ENCODE data around the gene TRAPPC3L.
"Not testable (repeated sequence)": the region's sequence is repeated elsewhere in the genome, so short reads cannot be mapped to it uniquely, and the experiment has no call there.

The TRAPPC3L gene

GRCh38 chr6:116512111-116512559, 33.3 kb downstream of the TRAPPC3L start:
- no peak for DNase-seq

- DNase-seq: peak; percentile 9
Measured at GRCh38 chr6:116511424-116512110, 33.9 kb downstream of the TRAPPC3L start, which contains the start of gene CALHM5. Gene CALHM5, plus strand, starts transcription at chr6:116511639. Its CDS starts 58 bp downstream, at chr6:116511697.

DNA sequence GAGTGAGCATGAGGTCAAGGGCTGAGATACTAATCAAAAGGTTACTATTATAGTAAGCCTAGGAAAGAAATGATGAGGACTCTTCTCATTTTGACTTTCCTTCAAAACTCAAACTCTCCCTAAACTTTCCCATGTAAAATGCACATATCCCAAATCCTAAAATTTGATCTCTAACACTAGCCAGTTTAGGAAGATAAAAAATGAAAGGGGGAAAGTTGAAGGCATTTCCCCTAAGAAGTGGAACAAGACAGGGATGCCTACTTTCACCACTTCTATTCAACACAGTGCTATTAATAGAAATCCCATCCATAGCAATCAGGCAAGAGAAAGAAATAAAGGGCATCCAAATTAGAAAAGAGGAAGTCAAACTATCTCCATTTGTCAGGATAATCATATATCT, 37.0 kb downstream of the TRAPPC3L start:
- no peak for DNase-seq

GRCh38 chr6:116507324-116507723, 38.2 kb downstream of the TRAPPC3L start:
- no peak for DNase-seq

DNA sequence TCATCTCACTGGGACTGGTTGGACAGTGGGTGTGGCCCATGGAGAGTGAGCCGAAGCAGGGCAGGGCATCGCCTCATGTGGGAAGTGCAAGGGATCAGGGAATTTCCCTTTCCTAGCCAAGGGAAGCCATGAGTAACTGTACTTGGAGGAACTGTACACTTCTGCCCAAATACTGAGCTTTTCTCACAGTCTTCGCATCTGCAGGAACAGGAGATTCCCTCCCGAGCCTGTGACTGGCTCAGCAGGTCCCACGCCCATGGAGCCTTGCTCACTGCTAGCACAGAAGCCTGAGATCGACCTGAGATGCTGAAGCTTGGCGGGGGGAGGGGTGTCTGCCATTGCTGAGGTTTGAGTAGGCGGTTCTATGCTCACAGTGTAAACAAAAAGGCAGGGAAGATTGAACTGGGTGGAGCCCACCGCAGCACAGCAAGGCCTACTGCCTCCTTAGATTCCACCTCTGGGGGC, 44.5 kb downstream of the TRAPPC3L start:
- no peak for DNase-seq

GRCh38 chr6:116497113-116497676, 48.3 kb downstream of the TRAPPC3L start:
- no peak for DNase-seq

GRCh38 chr6:116495161-116495560, 50.3 kb downstream of the TRAPPC3L start:
- DNase-seq: not testable (repeated sequence)

DNA sequence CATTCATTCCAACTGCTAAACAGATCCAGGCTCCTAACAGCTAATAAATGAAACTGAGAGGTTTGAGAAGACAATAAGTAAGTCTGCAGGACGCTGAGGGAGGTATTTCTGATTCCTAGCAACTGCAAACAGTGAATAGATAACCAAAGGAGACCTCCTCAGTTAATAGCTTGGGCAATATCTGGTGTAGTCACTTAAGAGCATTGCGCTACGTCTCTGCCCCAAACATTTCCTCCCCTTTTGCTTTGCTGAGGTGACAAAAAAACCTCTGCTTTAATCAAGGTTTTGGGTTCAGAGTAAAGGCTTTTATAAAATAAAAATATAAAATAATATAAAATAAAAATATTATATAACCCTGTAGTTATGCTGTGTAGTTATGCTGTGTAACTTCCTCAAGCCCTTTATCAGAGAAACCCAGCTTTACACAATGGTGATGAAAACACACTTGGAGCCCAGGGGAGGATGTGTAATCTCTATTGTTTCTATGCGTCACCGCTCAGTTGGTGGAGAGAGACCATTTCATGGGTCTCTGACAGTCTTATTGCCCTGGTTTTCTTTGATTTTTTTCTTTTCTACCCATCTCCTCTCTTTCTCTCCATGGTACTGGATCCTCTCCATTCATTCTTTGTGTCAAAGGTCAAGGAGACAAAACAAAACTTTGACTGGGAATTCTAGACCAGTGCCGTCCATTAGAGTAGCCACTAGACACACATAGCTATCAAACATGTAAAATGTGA, 53.0 kb downstream of the TRAPPC3L start:
- DNase-seq: no peak

DNA sequence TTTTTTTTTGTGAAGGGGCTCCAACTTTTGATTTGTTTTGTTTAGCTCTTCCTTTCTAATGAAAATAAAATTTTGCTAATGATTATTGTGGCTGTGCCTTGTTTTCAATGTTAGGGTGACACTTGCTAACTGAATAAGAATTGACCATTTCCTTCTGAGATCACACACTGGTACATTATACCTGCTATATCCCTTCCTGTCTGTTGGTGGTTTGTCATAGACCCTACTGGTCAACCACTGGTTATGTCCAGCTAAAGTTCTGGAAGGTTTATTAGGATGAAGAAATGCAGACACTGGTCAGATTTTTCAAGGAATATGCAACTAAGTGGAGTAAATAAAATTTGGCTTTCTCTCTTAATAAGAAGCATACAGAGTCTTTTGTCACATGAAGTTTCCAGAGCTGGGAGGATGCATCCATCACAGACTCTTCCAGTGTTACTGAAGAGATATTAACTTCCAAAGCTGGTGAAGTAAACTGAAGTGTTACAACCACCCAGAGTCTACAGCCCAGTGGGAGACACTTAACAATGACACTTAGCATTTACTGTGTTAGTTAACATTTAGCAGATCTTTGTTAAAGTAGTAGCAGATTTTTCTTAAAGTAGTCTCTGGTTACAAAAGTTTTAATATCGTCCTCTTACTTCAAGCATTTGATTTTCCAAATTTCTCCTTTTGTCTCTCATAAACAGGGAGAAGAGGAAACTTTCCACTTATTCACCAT, 53.7 kb downstream of the TRAPPC3L start:
- no peak for DNase-seq

- DNase-seq: no peak
Measured at GRCh38 chr6:116485559-116486184, 59.8 kb downstream of the TRAPPC3L start.

- no peak for DNase-seq
Measured at GRCh38 chr6:116483616-116484015, 61.9 kb downstream of the TRAPPC3L start.

- no peak for DNase-seq
Measured at GRCh38 chr6:116482780-116483179, 62.7 kb downstream of the TRAPPC3L start.

GRCh38 chr6:116476002-116476678, 69.3 kb downstream of the TRAPPC3L start:
- DNase-seq: no peak

- no peak for DNase-seq
Measured at GRCh38 chr6:116475141-116475540, 70.3 kb downstream of the TRAPPC3L start.

DNA sequence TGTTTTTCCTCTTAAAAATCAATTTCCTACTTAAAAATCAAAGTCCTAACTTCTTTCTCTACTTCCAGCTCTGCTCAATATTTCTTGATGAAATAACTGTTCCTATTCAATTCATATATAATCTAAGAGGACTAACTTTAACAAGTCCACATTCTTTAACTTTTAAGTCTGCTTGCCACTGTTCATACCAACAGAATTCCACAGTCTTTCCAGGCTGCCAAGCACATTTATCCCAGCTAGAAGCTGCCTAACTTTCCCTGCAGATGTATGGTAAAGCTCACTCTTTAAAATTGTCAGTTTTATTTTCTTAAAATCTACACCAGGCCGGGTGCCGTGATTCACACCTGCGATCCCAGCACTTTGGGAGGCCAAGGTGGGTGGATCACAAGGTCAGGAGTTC, 72.8 kb downstream of the TRAPPC3L start:
- DNase-seq: no peak

DNA sequence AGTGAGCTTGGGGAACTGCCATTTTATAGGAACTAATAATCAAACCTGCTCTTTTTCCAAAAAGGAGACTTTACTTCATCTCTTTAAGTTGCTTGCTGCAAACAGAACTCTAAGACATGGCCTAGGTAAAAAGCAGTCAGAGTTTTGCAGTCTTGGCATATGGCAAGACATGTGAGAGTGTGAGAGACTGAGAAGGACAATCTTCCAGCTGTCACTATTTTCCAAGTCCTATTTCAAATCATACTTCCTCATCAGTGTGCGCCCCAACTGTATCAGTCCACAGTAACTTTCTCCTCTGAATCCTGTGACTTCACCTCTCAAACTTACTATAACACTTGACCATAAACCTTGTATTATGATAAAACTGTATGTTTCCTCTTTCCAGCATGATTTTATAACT, 74.0 kb downstream of the TRAPPC3L start:
- no peak for DNase-seq

DNA sequence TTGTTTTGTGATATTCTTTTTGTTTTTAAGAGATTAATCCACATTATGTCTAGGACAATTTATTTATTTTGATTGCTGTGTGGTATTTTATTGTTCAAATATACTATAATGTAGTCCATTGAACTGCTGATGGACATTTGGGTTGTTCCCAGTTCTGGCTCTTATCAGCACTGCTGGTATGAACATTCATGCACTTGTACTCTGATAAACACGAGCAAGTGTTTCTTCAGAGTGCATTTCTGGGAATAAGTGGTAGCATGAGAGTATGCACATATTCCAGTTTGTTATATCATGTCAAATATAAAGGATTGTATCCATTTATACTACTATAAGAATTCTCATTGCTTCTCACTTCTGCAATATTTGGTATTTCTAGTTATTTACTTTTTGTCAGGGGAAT, 77.2 kb downstream of the TRAPPC3L start:
- no peak for DNase-seq

GRCh38 chr6:116467514-116467913, 78.0 kb downstream of the TRAPPC3L start:
- no peak for DNase-seq

- no peak for DNase-seq
Measured at GRCh38 chr6:116467096-116467495, 78.4 kb downstream of the TRAPPC3L start.

DNA sequence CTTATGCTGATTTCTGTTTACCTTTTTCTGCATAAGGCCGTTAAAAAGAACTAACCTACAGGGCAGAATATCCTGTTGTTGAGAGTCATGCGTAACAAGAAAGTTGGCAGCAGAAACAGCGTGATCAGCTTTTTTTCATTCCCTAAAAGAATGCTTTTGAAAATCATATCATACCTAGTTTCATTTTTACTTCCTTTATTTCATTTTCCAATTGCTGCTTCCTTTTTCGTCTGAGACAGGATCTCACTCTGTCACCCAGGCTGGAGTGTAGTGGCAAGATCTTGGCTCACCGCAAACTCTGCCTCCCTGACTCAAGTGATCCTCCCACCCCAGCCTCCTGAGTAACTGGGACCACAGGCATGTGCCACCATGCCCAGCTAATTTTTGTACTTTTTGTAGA, 80.2 kb downstream of the TRAPPC3L start:
- DNase-seq: no peak

GRCh38 chr6:116463301-116463700, 82.2 kb downstream of the TRAPPC3L start:
- no peak for DNase-seq
